GM18526 (cell line): Measurements from ENCODE around the gene KCTD17.

Experiments
- POLR2A ChIP-seq: IDR thresholded peaks from 3 replicates; pipeline ENCODE4 v1.6.1; 2011; ENCODE audit not compliant: insufficient read length; ENCODE audit errors: extremely low read depth

The KCTD17 gene

GRCh38 chr22:37047006-37047405 is 4.5 kb upstream of the KCTD17 start:
- no peak for TF ChIP-seq POLR2A

DNA sequence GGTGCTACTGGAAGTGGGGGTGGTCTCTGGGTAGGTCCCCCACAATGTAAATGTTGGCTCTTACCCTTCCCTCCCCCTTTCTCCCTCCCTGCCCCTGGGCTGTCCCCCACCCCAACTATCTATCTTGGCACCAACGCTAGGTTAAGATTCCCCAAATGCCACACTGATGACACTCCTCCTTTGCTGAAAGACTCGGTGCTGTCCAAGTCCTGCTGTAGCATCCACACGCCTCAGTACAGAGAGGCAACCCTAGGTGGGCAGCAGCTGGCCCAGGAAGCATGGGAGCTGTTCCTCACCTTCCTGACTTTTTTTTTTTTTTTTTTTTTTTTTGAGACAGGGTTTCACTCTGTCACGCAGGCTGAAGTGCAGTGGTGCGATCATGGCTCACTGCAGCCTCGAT is 3.4 kb upstream of the KCTD17 start:
- TF ChIP-seq POLR2A = no peak

DNA sequence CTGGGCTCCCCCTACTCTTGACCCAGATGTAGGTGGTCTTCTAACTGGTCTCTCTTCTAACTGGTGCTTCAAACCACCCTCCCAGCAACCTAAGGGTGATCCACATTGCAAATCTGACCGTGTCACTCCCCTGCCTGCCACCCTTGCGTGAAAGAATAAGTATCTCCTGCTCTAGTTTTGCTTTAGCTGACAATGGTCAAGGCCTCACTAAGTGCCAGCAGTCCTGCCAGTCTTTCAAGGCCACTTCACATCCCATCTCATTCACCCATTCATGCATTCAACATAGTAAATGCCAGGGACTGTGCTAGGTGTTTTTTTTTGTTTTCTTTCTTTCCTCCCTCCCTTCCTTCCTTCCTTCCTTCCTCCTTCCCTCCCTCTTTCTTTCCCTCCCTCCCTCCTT is 2.3 kb upstream of the KCTD17 start:
- no peak for TF ChIP-seq POLR2A

GRCh38 chr22:37050913-37051312 is 629 bp upstream of the KCTD17 start:
- no peak for TF ChIP-seq POLR2A

DNA sequence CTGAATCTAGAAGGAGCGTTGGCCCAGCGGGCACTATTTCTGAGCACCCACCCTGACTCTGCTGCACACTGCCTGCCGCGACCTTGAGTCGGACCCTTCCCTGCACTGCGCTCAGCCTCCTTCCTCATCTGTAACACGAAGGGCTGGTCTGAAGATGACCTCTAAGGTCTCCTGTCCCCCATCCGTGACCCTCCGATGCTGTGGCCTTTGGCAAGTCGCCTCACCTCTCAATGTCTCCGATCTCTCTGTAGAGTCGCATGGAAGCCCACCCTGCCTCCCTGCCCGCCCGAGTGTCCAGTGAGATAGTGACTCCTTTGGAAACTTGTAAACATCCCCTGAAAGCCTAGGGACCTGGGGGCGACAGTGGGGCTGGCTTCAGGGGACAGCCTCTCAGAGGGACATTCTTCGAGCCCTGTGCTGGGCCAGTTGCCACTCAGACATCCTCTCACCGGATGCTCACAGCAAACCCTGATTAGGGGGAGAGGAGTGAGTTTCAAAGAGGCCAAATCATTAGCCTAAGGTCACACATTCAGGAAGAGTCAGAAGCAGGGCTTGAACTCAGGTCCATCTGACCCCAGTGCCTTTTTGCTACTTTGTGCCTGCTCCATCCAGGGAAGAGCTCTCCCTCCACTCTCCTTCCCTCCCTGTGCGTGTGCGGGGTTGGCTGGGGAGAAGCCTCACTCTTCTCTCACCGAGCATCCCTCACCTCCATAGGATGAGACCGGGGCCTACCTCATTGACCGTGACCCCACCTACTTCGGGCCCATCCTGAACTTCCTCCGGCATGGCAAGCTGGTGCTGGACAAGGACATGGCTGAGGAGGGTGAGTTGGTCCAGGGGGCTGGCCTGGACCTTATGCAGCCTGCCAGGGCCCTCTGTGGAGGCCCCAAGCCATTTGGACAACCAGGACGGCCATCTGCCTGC is 1.1 kb downstream of the KCTD17 start:
- TF ChIP-seq POLR2A = no peak

- no peak for TF ChIP-seq POLR2A
Measured at GRCh38 chr22:37053310-37054055, 1.9 kb downstream of the KCTD17 start.

DNA sequence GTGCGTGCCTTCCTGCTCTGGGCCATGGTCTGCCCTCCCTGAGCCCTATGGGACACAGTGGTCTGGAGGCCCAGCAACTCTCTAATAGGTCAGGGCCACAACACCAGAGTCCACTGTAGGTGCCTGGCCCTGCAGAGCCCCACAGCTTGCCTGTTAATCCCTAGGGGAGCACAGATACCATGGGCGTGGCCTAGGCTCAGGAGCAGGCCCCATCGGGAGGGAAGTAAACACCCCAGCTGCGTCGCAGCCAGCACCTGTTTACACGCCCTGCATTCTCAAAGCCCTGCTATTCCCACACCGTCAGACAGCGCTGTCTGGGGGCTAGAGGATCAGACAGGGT is 2.5 kb downstream of the KCTD17 start:
- TF ChIP-seq POLR2A = no peak

DNA sequence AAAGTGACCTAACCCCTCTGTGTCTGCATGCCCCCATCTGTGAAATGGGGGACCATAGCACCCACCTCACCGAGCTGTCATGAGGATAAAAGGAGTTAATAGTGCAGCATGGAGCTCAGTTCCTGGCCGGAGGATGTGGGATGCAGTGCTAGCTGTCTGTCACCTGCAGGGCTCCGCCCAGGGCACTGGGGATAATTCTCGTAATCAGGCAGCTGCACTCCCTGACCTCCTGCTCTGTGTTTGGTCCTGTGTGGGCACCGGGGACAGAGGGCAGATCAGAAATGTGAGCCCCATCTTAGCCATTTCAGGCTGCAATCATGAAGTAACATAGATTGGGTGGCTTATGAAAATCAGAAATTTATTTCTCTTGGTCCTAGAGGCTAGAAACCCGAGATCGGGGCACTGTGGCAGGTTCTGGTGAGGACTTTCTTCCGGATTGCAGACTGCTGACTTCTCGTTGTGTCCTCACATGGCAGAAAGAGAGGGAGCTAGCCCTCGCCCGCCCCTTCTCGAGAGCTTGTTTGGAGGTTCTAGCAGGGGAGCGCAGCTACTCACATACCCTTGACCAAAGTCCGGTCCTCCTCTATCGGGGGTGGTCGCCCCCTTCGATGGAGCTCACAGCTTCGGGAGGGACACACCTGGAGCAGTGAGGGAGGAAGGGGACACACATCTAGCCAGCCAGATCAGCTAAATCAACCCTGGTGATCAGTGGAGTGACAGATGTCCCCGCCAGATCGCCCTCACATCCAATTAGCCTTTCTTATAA is 3.2 kb downstream of the KCTD17 start:
- no peak for TF ChIP-seq POLR2A

- no peak for TF ChIP-seq POLR2A
Measured at GRCh38 chr22:37056246-37056645, 4.7 kb downstream of the KCTD17 start.

DNA sequence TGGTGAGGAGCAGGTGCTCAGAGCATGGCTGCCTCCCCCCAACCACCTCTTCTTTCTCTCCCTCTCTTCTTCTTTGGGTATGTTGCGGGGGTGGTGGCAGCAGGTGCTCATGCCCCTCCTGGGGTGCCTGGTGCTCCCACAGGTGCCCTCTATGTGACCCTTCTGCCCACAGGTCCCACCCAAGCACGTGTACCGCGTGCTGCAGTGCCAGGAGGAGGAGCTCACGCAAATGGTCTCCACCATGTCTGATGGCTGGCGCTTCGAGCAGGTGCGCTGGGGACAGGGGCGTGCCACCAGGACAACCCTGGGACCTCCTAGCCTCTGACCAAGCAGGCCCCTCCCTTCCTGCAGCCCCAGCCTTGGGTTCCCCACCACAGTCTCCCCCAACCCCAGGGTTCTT is 5.7 kb downstream of the KCTD17 start:
- TF ChIP-seq POLR2A = no peak

DNA sequence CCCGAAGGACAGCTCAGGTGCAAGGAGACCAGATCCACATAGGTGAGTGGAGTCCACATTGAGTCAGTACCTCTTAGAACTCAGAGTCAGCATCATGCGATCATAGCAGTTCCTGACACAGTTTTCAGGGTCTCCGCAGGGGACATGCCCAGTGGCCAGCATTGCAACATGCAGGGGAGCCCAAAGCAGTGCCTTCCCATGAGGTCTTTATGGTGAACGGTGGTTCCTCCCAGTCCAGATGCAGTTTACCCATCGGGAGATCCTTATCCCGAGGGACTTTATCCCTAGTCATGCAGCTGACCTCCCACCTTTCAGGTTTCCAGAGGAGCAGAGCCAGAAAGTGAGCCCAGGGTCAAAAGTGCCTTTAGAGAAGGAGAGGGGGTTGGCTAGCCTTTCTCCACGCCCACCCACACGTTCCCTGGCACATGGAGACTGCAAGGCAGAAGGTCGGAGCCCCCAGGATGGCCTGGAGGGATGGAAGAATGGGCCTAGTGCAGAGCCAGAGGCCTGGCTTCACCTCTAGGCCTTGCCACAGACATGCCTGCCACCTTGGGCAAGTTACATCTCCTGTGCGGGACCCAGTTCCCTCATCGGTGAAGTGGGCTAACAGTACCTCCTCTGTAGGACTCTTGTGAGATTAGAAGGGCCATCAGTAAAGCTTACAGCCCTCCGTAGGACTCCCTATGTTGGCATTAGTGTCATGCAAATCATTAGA is 6.4 kb downstream of the KCTD17 start:
- no peak for TF ChIP-seq POLR2A

- no peak for TF ChIP-seq POLR2A
Measured at GRCh38 chr22:37058917-37059701, 7.6 kb downstream of the KCTD17 start.

- TF ChIP-seq POLR2A = no peak
Measured at GRCh38 chr22:37059876-37060449, 8.4 kb downstream of the KCTD17 start.

DNA sequence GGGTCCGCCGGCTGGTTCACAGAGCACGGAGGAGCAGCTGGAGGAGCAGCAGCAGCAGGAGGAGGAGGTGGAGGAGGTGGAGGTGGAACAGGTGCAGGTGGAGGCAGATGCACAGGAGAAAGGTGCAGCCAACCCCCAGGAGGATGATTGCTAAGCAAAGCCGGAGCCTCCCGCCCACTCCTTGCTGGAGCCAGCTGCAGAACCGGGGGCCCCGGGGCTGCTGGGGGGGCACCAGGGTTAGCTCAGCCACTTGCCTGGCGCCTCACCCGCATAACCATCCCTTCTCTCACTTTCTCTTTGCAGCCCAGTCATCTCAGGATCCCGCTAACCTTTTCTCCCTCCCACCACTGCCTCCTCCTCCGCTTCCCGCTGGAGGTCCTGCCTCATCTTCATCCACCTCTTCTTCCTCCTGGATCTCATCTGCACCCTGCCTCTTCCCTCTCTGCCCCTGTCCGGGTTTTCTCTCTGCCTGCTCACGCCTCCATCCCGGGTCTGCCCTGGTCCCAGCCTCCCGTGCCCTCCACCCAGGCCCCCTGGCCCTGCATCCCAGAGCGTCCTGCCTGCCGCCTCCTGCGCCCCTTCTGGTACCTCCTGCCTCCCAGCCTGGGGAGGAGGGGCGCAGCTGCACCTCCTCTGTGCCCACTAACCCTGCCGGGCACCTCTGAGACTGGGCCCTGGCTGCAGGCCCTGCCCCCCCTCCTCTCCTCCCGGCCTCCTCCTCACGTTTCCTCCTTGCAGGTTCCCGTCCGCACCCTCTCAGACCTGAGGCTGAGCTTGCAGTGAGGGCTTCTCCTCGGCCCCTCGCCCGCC is 9.5 kb downstream of the KCTD17 start:
- TF ChIP-seq POLR2A = no peak
